SKM-1 treated with dmso at 0.1 percent for 144 hours (cell line): ENCODE measurements around the gene IL1R1.

Source experiments
- DNase-seq: peaks from one replicate; lab custom pipeline; 2025; ENCODE audit not compliant: unreplicated experiment; lab: John Stamatoyannopoulos, UW

The IL1R1 gene

DNA sequence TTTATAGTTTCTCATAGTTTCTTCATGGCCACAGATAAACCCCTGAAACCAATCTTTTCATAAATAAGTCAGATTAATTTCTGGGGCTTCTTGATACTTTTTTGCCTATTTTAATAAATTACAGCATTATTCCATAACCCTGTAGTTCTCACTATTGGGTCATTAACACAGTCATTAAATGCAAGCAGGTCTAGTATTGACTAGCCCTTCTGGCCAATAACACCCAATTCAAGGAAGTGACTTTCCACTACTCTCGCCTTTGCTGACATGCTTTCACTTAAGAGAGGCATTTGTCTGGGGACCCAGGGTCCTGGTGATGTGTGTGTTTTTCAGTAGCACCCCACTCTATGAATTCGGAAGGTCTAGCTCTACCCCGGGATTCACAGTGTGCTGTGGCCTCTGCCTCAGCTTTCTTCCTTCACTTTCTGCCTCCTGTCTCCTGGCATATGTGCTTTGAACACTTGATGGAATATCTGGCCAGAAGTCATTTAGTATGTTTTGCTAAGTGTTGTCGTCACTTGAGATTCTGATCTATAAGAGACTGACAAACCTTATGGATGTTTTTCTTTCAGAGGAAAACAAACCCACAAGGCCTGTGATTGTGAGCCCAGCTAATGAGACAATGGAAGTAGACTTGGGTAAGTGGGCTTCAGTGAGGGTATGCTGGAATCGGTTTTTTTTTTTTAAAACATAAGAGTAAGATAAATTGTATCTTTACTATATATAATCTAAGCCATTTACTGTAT lies 25.7 kb downstream of the IL1R1 start:
- no peak for DNase-seq

- no peak for DNase-seq
Measured at GRCh38 chr2:102171946-102172345, 29.4 kb downstream of the IL1R1 start.

DNA sequence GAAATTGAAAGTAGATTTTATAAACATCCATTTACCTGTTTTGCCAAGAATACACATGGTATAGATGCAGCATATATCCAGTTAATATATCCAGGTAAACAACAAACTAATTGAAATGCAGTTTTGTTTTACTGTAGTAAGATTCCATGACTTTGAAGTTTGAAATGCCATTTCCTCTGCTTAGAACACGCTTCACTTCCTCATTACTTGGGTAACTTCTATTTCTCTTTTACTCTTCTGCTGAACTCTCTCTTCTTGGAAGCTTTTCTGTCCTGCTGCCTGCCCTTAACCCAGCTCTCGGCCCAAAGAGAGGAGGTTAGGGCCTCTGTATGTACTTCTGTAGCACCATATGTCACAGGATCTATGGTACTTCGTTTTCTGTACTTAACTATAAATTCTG lies 30.2 kb downstream of the IL1R1 start:
- no peak for DNase-seq

DNA sequence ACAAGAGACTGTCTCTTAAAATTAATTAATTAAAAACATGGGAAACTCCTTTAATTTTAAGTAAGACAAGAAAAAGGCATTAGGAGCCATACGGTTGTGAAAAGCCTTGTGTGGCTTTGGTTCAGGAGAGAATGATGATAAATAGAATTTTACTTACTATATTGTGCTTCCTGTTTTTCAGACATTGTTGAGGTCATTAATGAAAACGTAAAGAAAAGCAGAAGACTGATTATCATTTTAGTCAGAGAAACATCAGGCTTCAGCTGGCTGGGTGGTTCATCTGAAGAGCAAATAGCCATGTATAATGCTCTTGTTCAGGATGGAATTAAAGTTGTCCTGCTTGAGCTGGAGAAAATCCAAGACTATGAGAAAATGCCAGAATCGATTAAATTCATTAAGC lies 33.6 kb downstream of the IL1R1 start:
- no peak for DNase-seq

GRCh38 chr2:102177814-102178478 lies 35.4 kb downstream of the IL1R1 start:
- DNase-seq: no peak

DNA sequence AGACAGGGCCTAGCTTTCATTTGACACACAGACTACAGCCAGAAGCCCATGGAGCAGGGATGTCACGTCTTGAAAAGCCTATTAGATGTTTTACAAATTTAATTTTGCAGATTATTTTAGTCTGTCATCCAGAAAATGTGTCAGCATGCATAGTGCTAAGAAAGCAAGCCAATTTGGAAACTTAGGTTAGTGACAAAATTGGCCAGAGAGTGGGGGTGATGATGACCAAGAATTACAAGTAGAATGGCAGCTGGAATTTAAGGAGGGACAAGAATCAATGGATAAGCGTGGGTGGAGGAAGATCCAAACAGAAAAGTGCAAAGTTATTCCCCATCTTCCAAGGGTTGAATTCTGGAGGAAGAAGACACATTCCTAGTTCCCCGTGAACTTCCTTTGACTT lies 36.5 kb downstream of the IL1R1 start:
- no peak for DNase-seq

GRCh38 chr2:102179788-102180686 lies 37.5 kb downstream of the IL1R1 start:
- DNase-seq: no peak

DNA sequence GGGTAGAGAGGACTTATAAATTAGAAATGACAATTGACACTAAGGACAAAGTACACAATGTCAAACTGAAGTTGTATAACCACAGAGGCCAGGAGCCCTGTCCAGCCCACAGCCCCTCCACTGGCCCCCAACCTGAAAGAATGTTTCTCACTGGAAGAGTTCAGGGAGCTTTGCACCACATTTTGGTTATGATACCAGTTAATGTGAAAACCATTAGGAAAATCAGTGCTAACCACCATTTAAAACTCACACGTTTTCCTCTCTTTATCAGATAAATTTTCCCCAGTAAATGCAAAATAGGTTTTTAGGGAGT lies 38.1 kb downstream of the IL1R1 start:
- DNase-seq: no peak

DNA sequence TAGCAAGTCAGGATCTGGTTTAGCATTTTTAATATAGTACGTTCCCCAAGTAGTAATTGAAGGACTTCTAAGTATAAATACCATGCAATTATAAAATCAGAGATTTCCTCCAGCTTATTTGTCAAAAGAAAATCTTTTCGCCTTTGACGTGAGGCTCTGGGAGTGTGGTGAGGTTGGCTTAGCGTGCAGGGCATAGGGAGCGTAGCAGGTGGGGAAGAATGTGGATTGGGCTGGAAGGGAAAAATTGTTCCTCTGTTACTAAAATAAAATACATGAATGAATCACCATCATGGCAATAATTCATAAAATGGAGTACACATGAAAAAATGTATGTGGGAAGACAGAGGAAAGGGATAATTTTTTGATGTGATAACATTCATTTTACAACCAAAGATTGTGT lies 38.8 kb downstream of the IL1R1 start:
- no peak for DNase-seq

DNA sequence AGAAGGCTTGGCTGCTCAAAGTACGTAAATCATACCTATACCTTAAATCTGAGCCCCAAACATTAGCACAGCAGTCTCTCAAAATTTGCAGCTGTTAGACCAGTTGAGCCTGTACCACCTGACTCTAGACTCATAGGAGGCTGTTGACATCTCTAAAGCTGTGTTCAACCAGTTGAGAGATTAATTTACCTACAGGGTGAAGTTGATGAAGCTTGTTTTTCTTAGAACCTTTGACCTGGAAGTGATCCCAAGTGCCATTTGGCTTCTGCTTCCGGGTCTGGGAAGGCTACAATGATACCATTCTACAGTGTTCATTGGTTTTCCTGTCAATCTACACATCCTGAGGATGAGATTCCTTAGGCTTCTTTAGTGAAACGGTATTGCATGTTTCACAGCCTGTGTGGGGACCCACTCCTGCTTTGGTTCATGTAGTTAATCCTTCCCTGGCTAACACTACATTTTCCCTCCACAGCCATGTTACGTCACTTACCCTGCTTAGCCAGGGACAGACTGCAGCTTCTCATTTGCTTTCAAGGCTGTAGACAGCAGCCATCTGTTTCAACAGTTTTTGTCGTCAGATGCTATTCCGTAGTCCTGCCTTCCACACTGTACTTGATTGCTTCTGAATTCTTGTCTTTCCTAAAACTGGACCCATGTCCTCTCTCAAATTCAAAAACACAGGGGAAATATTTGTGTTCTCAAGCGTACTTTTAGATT lies 39.5 kb downstream of the IL1R1 start:
- DNase-seq: no peak

DNA sequence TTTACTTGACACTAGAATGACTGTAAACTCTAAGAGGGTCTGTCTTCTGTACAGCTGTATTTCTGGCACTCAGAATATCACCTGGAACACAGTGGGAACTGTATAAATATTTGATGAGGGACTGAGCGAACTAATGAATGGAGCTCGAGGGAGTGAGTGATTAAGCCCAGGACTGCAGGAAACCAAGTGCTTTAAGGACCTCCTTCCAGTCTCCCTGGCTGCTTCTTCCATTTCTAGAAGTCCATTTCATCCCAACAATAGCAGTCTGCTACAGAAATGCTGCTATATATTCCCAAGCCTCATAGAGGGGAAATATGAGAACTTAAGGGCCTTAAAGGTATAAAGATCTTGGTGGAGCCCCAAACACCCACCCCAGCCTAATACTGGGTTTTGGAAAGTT lies 41.5 kb downstream of the IL1R1 start:
- no peak for DNase-seq

GRCh38 chr2:102184568-102184967 lies 42.0 kb downstream of the IL1R1 start:
- no peak for DNase-seq

DNA sequence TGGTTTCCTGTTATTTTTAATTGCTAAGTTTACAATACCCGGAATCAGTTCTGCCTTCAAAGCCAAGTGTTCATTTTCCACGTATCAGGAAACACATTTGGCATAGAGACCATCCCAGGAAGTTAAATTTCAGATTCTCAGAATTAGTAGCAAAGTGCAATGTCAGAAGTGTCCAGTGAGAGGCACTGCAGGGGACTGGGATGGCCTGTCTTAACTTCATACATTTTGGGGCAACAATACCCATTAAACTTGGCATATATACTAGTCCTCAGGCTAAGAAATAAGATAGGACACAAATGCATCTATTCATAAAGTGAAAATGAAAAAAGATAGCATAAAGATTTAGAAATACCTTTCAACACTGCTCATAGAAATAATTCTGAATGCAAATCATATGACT lies 42.8 kb downstream of the IL1R1 start:
- no peak for DNase-seq

DNA sequence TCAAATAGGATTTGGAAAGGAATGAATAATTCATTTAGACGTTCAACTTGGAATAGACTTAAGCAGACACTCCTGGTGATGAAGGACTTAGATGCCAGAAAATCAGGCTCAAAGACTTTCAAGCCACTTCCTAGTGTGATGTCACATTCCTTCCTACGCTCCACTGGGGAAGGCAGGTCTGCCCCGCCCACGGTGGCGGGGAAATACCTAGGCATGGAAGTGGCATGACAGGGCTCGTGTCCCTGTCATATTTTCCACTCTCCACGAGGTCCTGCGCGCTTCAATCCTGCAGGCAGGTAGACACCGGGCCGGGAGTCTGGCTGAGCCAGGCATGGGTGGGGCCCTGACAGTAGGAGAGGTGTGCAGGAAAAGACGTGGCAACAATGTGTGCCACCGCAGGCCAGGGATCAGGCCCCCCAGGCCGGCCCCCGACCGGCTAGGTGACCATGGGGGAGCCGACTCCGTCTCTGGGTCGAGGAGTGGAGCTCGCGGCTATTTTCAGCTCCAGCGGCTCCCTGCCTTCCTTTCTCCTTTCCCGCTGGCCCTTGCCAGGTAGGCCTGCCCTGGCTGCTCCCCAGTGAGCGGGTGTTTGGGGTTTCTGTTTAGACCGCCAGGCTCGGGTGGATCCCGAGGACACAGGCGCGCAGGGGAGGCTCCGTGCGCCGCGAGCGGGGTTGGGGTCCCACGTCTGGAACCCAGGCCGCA lies 44.4 kb downstream of the IL1R1 start, which contains the start of gene IL1RL2:
IL1RL2 (plus strand) TSS at position 233 of the 705 bp plus-strand sequence. CDS start 845 bp downstream, outside the sequence.
- no peak for DNase-seq

DNA sequence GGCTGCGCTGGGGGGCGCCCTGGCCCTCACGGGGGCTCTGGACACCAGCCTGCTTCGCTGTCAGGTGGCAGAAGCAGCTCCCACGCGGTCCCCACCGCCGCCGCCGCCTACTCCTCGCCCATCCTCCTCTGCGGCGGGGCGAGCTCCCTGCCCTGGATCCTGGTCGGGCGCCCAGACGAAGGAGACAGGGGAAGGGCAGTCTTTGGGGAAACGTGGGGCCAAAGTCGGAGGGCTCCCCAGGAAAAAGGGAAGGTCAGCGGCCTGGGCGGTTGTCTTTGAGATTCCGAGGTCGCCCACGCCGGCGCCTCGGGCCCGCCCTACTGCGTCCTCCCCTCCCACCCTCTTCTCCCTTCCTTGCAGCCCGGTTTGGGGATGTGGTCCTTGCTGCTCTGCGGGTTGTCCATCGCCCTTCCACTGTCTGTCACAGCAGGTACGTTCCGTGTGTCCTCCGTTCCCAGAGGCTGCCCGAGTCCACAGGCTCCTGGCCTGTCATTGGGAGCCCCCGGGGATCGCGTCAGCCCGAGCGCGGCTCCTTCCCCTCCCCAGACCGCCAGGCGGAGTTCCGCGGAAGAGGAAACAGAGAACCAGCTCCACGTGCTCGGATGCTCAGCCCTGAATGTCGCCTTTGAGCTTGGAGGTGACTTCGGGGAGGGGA lies 45.1 kb downstream of the IL1R1 start:
- DNase-seq: no peak

- DNase-seq: no peak
Measured at GRCh38 chr2:102190430-102191107, 48.0 kb downstream of the IL1R1 start.

DNA sequence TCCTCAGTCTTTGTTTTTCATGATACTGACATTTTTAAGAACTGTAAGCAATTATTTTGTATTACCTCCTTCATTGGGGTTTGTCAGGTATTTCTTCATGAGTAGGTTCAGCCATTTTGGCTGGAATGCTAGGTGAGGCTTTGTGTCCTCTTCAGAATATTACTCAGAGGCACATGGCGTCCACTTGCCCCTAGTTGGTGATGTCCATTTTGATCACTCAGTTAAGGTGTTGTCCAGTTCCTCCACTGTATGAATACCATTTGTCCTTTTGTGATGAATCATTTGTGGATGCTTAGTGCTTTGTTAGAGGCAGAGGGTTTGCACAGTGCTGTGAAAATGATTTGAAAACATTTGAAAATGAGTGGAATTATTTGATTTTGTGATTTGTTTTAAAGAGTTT lies 49.0 kb downstream of the IL1R1 start:
- no peak for DNase-seq

DNA sequence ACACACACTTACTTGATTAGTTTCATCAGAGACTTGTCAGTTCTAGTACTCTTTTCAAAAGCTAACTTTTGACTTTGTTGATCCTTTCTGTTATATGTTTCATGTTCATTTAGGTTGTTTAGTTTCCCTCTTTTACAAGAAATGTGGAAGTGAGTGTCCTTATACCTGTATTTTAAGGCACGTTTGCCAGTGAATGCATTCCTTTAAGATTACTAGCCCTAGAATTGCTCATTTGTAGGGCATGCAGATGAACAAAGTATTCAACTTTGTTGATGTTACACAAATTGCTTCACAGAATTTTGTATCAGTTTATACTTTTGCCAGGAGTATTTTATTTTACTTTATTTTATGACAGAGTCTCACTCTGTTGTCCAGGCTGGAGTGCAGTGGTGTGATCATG lies 50.5 kb downstream of the IL1R1 start:
- DNase-seq: no peak

DNA sequence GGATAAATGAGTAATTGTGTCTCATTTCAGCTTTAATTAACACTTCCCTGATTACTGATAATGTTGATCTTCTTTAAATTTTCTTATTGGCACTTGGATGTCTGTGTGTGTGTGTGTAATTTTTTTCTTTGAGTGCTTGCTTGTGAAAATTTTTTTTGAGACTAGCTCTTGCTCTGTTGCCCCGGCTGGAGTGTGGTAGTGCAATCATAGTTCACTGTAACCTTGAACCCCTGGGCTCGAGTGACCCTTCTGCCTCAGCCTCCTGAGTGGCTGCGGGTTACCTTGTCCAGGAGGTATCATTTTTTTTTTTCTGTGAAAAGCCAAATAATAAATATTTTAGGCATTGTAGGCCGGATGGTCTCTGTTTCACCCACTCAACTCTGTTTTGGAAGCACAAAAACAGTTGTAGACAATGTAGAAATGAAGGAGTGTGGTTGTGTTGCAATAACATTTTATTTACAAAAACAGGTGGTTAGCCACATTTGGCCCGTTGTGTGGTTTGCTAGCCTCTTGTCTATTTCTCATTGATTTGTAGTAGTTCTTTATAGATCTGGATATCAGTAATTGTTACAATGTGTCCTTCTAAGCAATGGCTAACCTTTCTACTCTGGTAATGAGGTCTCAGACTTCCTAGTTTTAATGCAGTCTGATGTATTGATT lies 52.2 kb downstream of the IL1R1 start:
- DNase-seq: no peak
